ENCODE results near the gene HBQ1. TPM values are rescaled to one million over a fixed set of nuclear protein-coding genes. Genes with fewer than 3 reads are reported as not detected.
"Not testable (repeated sequence)": the region's sequence is repeated elsewhere in the genome, so short reads cannot be mapped to it uniquely, and the experiment has no call there.

Gene HBQ1
- total and polyA plus RNA-seq, 4 experiments from 2014 or later = not detected

GRCh38 chr16:162271-162991, 17.8 kb upstream of the HBQ1 start:
- no peak overlapping the region for H3K27ac ChIP-seq (ENCODE audit: low read depth, low read length)
- H3K4me3 Mint-ChIP-seq = no peak overlapping the region
- H3K4me1 Mint-ChIP-seq = peaks cover 1 to 9% (median 4%) of the 10 kb centered on the region in 4 donors
- no peak overlapping the region for H3K27ac Mint-ChIP-seq
- peaks cover 27 to 30% of the 10 kb centered on the region in 2 donors for H3K27me3 Mint-ChIP-seq
- H3K36me3 ChIP-seq (ENCODE audit: insufficient read depth, low read length) = no peaks in the 10 kb centered on the region
- peaks cover 0 to 1% (median 0%) of the 10 kb centered on the region in 8 donors for H3K9me3 Mint-ChIP-seq
- H3K4me3 ChIP-seq (ENCODE audit: low read length in 2 of 2) = no peak overlapping the region
- H3K36me3 Mint-ChIP-seq = no peaks in the 10 kb centered on the region
- intact Hi-C loops (cut with micrococcal nuclease) = no loop called here
- no peak for DNase-seq
- H3K9me3 ChIP-seq (ENCODE audit: control insufficient read depth in 1 of 2, low read length in 2 of 2) = no peaks in the 10 kb centered on the region
- CTCF ChIA-PET (ENCODE audit: partially characterized antibody) = no interaction called here
- POLR2A ChIA-PET (ENCODE audit: partially characterized antibody) = no interaction called here
- H3K4me1 ChIP-seq (ENCODE audit: insufficient read depth, low read length) = peaks cover 22% of the 10 kb centered on the region
- peaks cover 15% of the 10 kb centered on the region for H3K27me3 ChIP-seq (ENCODE audit: insufficient read depth, low read length)

DNA sequence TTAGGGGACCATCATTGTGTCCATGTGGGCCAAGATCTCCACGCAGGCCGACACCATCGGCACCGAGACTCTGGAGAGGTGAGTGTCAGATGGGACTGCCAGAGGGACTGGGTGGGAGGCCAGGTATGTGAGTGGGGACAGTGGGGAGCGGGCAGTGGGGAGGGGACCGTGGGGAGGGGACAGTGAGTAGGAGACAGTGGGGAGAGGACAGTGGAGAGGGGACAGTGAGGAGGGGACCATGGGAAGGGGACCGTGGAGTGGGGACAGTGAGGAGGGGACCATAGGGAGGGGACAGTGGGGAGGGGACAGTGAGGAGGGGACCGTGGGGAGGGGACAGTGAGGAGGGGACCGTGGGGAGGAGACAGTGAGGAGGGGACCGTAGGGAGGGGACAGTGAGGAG, 17.1 kb upstream of the HBQ1 start:
- intact Hi-C loops (cut with micrococcal nuclease); POLR2A ChIA-PET (ENCODE audit: partially characterized antibody); H3K4me3 Mint-ChIP-seq; DNase-seq; H3K9me3 Mint-ChIP-seq; H3K27ac Mint-ChIP-seq; H3K9me3 ChIP-seq (ENCODE audit: control insufficient read depth in 1 of 2, low read length in 2 of 2); H3K4me3 ChIP-seq (ENCODE audit: low read length in 2 of 2); H3K36me3 Mint-ChIP-seq; H3K36me3 ChIP-seq (ENCODE audit: insufficient read depth, low read length); H3K27ac ChIP-seq (ENCODE audit: low read depth, low read length); H3K4me1 Mint-ChIP-seq; CTCF ChIA-PET (ENCODE audit: partially characterized antibody): not testable (repeated sequence)
- H3K27me3 ChIP-seq (ENCODE audit: insufficient read depth, low read length) = peaks cover 22% of the 10 kb centered on the region
- H3K27me3 Mint-ChIP-seq = peaks cover 28 to 32% of the 10 kb centered on the region in 2 donors
- peaks cover 22% of the 10 kb centered on the region for H3K4me1 ChIP-seq (ENCODE audit: insufficient read depth, low read length)

DNA sequence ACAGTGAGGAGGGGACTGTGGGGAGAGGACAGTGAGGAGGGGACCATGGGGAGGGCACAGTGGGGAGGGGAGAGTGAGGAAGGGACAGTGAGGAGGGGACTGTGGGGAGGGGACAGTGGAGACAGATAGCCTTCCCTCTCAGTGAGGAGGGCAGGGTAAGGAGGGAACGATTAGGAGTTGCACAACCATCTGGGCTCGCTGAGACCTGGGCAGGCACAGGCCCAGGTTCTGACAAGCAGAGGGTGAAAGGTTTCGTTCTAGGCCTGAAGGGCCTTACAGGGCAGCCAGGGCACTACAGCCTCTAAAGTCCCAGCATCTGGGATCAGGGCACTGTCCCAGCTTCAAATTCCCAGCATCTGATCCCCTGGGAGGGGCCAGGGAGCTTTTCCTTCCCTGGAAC, 16.6 kb upstream of the HBQ1 start:
- peaks cover 1 to 13% (median 5%) of the 10 kb centered on the region in 4 donors for H3K4me1 Mint-ChIP-seq
- peak overlapping the region in 1 of 8 donors; percentile 51 for H3K4me3 Mint-ChIP-seq

DNA sequence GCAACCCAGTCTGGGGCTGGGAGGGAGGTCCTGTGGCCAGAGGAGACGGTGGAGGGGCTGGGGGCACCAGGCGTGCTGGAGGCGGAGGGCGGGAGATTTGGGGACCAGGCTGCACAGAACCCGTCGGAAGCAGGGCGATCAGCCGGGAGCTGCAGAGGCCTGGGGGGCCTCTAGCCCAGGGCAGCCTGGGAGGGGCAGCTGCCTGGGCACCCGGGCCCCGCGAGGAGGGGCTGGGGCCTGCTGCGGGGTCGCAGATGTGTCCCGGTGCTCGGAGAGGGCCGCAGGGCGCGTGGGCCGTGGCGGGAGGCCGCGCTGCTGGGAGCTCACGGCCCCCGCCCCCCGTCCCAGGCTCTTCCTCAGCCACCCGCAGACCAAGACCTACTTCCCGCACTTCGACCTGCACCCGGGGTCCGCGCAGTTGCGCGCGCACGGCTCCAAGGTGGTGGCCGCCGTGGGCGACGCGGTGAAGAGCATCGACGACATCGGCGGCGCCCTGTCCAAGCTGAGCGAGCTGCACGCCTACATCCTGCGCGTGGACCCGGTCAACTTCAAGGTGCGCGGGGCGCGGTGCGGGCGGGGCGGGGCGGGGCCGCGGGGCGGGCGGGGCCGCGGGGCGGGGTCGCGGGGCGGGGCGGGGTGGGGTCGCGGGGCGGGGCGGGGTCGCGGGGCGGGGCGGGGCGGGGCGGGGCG, 16.0 kb upstream of the HBQ1 start:
- CTCF ChIA-PET (ENCODE audit: partially characterized antibody); H3K9me3 Mint-ChIP-seq; H3K4me3 Mint-ChIP-seq; H3K9me3 ChIP-seq (ENCODE audit: control insufficient read depth in 1 of 2, low read length in 2 of 2); H3K27ac Mint-ChIP-seq; POLR2A ChIA-PET (ENCODE audit: partially characterized antibody); H3K36me3 ChIP-seq (ENCODE audit: insufficient read depth, low read length); intact Hi-C loops (cut with micrococcal nuclease); DNase-seq; H3K27ac ChIP-seq (ENCODE audit: low read depth, low read length); H3K4me3 ChIP-seq (ENCODE audit: low read length in 2 of 2); H3K36me3 Mint-ChIP-seq: not testable (repeated sequence)
- Histone ChIP-seq H3K4me1 (ENCODE audit: insufficient read depth, low read length) (peaks cover 22% of the 10 kb centered on the region), H3K27me3 (ENCODE audit: insufficient read depth, low read length) (peaks cover 29% of the 10 kb centered on the region)
- Mint-ChIP-seq H3K27me3 (peaks cover 31 to 37% of the 10 kb centered on the region in 2 donors), H3K4me1 (peaks cover 1 to 15% (median 5%) of the 10 kb centered on the region in 4 donors)

More for the DNA sequence above, 16.6 kb upstream of the HBQ1 start:
- CTCF ChIA-PET (ENCODE audit: partially characterized antibody); intact Hi-C loops (cut with micrococcal nuclease); H3K9me3 Mint-ChIP-seq; H3K27ac Mint-ChIP-seq; DNase-seq; H3K9me3 ChIP-seq (ENCODE audit: control insufficient read depth in 1 of 2, low read length in 2 of 2); H3K36me3 ChIP-seq (ENCODE audit: insufficient read depth, low read length); H3K4me3 ChIP-seq (ENCODE audit: low read length in 2 of 2); H3K27ac ChIP-seq (ENCODE audit: low read depth, low read length); H3K36me3 Mint-ChIP-seq; POLR2A ChIA-PET (ENCODE audit: partially characterized antibody): not testable (repeated sequence)
- H3K4me1 ChIP-seq (ENCODE audit: insufficient read depth, low read length) = peaks cover 22% of the 10 kb centered on the region
- H3K27me3 Mint-ChIP-seq = peaks cover 30 to 37% of the 10 kb centered on the region in 2 donors
- H3K27me3 ChIP-seq (ENCODE audit: insufficient read depth, low read length) = peaks cover 28% of the 10 kb centered on the region

DNA sequence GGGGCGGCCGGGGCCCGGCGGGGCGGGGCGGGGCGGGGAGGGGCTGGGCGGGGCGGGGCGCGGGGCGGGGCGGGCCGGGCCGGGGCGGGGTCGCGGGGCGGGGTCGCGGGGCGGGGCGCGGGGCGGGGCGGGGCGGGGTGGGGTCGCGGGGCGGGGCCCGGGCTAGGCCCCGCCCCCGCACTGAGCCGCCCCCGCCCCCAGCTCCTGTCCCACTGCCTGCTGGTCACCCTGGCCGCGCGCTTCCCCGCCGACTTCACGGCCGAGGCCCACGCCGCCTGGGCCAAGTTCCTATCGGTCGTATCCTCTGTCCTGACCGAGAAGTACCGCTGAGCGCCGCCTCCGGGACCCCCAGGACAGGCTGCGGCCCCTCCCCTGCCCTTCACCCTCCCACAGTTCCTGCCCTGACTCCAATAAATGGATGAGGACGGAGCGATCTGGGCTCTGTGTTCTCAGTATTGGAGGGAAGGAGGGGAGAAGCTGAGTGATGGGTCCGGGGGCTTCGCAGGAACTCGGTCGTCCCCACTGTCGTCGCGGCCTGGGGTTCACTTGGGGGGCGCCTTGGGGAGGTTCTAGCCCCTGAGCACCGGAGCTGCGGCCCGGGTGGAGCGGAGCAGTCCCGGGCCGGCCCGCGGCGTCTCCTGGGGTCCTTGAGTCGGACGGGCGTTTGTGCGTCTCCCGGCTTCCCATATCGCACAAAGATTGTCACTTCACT, 15.3 kb upstream of the HBQ1 start:
- peaks cover 22% of the 10 kb centered on the region for H3K4me1 ChIP-seq (ENCODE audit: insufficient read depth, low read length)
- no peaks in the 10 kb centered on the region for H3K36me3 Mint-ChIP-seq
- intact Hi-C loops (cut with micrococcal nuclease) = no loop called here
- peaks cover 31 to 38% of the 10 kb centered on the region in 2 donors for H3K27me3 Mint-ChIP-seq
- H3K4me3 Mint-ChIP-seq = peak overlapping the region in 5 of 8 donors; percentile 50 to 66 (median 53)
- no peaks in the 10 kb centered on the region for H3K9me3 ChIP-seq (ENCODE audit: control insufficient read depth in 1 of 2, low read length in 2 of 2)
- H3K36me3 ChIP-seq (ENCODE audit: insufficient read depth, low read length) = no peaks in the 10 kb centered on the region
- no peak for DNase-seq
- H3K9me3 Mint-ChIP-seq = peaks cover 0 to 1% (median 0%) of the 10 kb centered on the region in 8 donors
- CTCF ChIA-PET (ENCODE audit: partially characterized antibody) = no interaction called here
- H3K27ac ChIP-seq (ENCODE audit: low read depth, low read length) = no peak overlapping the region
- H3K27ac Mint-ChIP-seq = no peak overlapping the region
- H3K27me3 ChIP-seq (ENCODE audit: insufficient read depth, low read length) = peaks cover 29% of the 10 kb centered on the region
- H3K4me3 ChIP-seq (ENCODE audit: low read length in 2 of 2) = no peak overlapping the region
- peaks cover 1 to 15% (median 5%) of the 10 kb centered on the region in 4 donors for H3K4me1 Mint-ChIP-seq
- POLR2A ChIA-PET (ENCODE audit: partially characterized antibody) = no interaction called here

DNA sequence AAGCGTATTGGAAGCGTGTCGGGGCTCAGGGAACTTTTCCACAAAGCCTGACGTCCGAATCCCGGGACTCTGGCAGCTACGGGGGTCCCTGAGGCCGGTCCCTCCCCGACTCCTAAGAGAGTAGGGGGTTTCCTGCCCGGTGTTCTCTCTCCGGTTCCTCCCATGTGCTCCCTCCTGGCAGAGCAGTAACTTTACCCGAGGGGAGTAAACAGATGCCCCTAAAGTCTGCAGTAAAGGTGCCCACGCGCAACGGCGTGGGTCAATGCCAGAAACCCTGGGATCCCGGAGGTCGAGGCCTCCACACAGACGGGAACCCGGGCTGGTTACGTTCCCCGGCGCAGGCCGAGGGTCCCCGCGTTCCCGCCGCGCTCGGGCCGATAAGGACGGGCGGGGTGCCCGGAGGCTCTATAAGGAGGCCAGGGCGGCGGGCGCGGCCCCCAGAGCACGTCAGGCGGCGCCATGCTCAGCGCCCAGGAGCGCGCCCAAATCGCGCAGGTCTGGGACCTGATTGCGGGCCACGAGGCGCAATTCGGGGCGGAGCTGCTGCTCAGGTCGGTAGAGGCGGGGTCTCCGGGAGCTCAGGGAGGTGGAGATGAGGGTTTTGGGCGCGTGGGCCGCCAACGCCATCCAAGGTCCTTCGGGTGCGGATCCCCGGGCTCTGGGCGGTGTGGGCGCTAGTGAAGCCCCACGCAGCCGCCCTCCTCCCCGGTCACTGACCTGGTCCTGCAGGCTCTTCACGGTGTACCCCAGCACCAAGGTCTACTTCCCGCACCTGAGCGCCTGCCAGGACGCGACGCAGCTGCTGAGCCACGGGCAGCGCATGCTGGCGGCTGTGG, 14.5 kb upstream of the HBQ1 start, which contains the start of gene HBM:
Gene HBM, plus strand, starts transcription at position 440 of the 836 bp plus-strand sequence. Its CDS starts 20 bp downstream, at position 460.
- no peak within 1 kb of the TSS for H3K4me3 ChIP-seq (ENCODE audit: low read length in 2 of 2)
- no peak within 1 kb of the TSS for H3K27ac ChIP-seq (ENCODE audit: low read depth, low read length)
- CTCF ChIA-PET (ENCODE audit: partially characterized antibody) = no interaction called here
- peaks cover 29% of the 10 kb centered on the region for H3K27me3 ChIP-seq (ENCODE audit: insufficient read depth, low read length)
- H3K4me1 ChIP-seq (ENCODE audit: insufficient read depth, low read length) = peaks cover 22% of the 10 kb centered on the region
- peaks cover 37 to 44% of the 10 kb centered on the region in 2 donors for H3K27me3 Mint-ChIP-seq
- no peaks in the 10 kb centered on the region for H3K36me3 Mint-ChIP-seq
- no peaks in the 10 kb centered on the region for H3K9me3 ChIP-seq (ENCODE audit: control insufficient read depth in 1 of 2, low read length in 2 of 2)
- no peak for DNase-seq
- peaks cover 1 to 15% (median 5%) of the 10 kb centered on the region in 4 donors for H3K4me1 Mint-ChIP-seq
- POLR2A ChIA-PET (ENCODE audit: partially characterized antibody) = interaction anchor here (0.6 to 0.9 kb wide), 2 partner anchors 39 to 259 kb away, joined by 3 read pairs; partner anchors contain the start of gene RAB11FIP3
- intact Hi-C loops (cut with micrococcal nuclease) = no loop called here
- H3K4me3 Mint-ChIP-seq = peak within 1 kb of the TSS in 7 of 8 donors; percentile 20 to 69 (median 63)
- H3K9me3 Mint-ChIP-seq = peaks cover 0 to 1% (median 0%) of the 10 kb centered on the region in 8 donors
- H3K36me3 ChIP-seq (ENCODE audit: insufficient read depth, low read length) = no peaks in the 10 kb centered on the region
- peak within 1 kb of the TSS in 3 of 7 donors; percentile 20 to 77 (median 75) for H3K27ac Mint-ChIP-seq
